Gastrocnemius medialis (tissue), 4 donors: ENCODE measurements around the gene SAMD7.

Experiments
- POLR2A ChIP-seq, 2 donors: fragments of 450-650 bp; IDR thresholded peaks; one replicate each; pipeline ENCODE4 v1.6.1; 2017; ENCODE audit warnings: antibody characterized with exemption in 2 of 2, mild to moderate bottlenecking in 2 of 2, moderate library complexity in 2 of 2
- TF ChIP-seq, protein P1 (sequence below), 5 experiments: fragments of 450-650 bp in 3 of 5; fragments of 200-600 bp in 2 of 5; sonication (generic) in 2 of 5; IDR thresholded peaks in 4 of 5; conservative IDR thresholded peaks in 1 of 5; 1 replicate in 4 of 5; 2 replicates in 1 of 5; pipeline ENCODE4 v1.5.1; 2016 to 2019; ENCODE audit warnings: antibody characterized with exemption in 5 of 5, mild to moderate bottlenecking in 3 of 5, moderate library complexity in 3 of 5

DNA sequence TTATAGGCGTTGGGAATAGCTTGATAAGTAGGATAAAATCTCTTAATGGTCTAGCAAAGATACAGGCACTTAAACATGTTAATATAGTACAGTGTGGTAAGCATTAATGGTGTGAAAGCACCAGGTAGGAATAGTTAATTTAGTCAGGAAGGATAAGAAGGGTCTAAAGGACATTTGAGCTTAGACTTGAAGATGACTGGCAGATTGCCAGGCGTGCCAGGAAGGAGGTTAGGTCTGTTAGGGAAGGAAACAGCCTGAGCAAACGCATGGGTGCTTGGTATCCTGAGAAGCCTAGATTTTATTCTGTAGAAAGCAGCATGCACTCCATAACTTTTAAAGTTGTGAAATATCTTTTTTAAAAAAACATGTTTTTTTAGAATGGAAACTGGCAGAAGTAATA, 72.9 kb downstream of the SAMD7 start:
- TF ChIP-seq, protein P1, sequence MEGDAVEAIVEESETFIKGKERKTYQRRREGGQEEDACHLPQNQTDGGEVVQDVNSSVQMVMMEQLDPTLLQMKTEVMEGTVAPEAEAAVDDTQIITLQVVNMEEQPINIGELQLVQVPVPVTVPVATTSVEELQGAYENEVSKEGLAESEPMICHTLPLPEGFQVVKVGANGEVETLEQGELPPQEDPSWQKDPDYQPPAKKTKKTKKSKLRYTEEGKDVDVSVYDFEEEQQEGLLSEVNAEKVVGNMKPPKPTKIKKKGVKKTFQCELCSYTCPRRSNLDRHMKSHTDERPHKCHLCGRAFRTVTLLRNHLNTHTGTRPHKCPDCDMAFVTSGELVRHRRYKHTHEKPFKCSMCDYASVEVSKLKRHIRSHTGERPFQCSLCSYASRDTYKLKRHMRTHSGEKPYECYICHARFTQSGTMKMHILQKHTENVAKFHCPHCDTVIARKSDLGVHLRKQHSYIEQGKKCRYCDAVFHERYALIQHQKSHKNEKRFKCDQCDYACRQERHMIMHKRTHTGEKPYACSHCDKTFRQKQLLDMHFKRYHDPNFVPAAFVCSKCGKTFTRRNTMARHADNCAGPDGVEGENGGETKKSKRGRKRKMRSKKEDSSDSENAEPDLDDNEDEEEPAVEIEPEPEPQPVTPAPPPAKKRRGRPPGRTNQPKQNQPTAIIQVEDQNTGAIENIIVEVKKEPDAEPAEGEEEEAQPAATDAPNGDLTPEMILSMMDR (IDR thresholded peaks at IDR 0.05 in 4 of 5, conservative IDR thresholded peaks at IDR 0.05 in 1 of 5) = no peak
- TF ChIP-seq POLR2A (IDR thresholded peaks at IDR 0.05) = no peak
